Mammary epithelial cell (primary cell): ENCODE data around the gene PRRC2B.

Source experiments
- CTCF ChIP-seq, 2 donors: IDR thresholded peaks in 1 of 2; conservative IDR thresholded peaks in 1 of 2; 2 replicates each; pipeline ENCODE4 v1.5.1; 2011 to 2012; ENCODE audit warnings: inconsistent platforms in 2 of 2, low read length in 2 of 2, mild to moderate bottlenecking in 2 of 2, control low read depth in 1 of 2, low read depth in 1 of 2; ENCODE audit not compliant: insufficient read depth in 1 of 2; ENCODE audit errors: extremely low read depth in 1 of 2
- EZH2 ChIP-seq: IDR thresholded peaks from 2 replicates; pipeline ENCODE4 v1.6.1; 2012; ENCODE audit warnings: low read length, inconsistent platforms, borderline replicate concordance

GRCh38 chr9:131449276-131449675 is 55.4 kb downstream of the PRRC2B start:
- TF ChIP-seq CTCF (conservative IDR thresholded peaks at IDR 0.05 in 1 of 2, IDR thresholded peaks at IDR 0.05 in 1 of 2; ENCODE audit: extremely low read depth in 1 of 2, insufficient read depth in 1 of 2, low read depth in 1 of 2, low read length in 2 of 2) (no peak), EZH2 (no peak)
